RPMI7951 (cell line): ENCODE results near the gene SERPINA4. TPM values are rescaled to one million over a fixed set of nuclear protein-coding genes. Genes with fewer than 3 reads are reported as not detected.

ENCODE experiments used
- DNase-seq: peaks from one replicate; pipeline ENCODE4 v3.0.0-alpha.2; 2012; ENCODE audit warnings: low read depth
- total RNA-seq: library from RNA; depleted of rRNA; stranded (reverse); fragments of >200 nt; shearing (Covaris generic); gene quantifications from 2 replicates; pipeline ENCODE4 v1.2.3, GENCODE V29; 2014; rRNA removed

The SERPINA4 gene
- total RNA-seq, 1 experiment from 2014 or later, result not detected

DNA sequence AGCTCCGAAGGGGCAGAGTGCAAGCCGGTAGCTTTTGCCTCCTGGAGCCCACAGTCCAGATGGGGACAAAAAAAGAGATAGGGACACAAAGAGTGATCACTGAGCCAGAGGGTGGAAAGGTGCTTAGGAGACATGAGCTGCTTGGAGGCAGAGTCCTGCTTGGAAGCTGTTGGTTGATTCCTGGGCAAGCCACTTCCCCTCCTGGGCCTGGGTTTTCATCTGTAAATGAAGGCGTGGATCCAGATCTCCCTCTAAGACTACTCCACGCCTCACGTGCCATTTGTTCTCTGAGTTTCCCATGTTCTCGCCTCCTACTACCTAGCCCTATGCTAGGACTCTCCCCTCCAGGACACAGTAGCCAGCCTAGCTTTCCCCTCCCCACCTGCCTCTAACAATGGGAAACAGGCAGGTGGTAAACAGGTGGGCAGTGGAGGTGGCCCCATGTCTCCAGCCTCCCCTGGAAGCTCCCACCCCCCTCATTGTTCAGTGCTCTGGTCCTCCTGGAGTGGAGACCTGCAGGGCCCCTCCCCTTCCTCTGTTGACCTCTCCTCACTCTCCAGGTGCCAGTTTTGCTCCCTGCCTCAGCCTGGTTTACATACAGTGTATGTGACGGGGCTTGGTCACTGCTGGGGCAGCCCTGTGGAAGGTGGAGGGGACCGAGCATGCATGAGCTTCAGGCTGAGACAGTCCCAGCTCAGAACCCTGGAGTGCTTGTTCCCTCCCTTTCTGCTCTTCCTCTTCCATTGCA, 54.8 kb downstream of the SERPINA4 start:
- no peak for DNase-seq

DNA sequence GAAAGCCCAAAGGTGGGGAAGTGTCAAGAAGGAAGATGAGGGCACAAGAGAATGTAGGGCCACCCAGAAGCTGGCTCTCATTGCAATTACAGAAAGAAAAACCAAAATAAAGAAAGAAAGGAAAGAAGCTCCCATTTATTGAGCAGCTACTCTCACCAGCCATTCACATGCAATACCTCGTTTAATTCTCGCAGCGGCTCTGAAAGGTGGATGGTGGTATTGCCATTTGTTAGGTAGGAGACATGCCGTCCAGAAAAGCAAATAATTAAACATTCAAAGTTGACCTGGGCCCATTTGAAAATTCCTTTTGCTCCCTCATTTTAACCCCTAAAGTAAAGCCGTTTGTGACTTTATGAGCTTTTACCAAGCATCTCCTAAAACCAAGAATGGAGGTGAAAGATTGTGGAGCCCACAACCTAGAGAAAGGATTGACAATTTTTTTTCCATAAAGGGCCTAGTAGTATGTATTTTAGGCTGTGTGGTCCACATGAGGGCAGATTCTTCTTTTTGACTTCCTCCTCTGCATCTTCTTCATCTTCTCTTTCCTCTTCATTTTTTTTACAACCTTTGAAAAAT, 56.2 kb downstream of the SERPINA4 start:
- no peak for DNase-seq

DNA sequence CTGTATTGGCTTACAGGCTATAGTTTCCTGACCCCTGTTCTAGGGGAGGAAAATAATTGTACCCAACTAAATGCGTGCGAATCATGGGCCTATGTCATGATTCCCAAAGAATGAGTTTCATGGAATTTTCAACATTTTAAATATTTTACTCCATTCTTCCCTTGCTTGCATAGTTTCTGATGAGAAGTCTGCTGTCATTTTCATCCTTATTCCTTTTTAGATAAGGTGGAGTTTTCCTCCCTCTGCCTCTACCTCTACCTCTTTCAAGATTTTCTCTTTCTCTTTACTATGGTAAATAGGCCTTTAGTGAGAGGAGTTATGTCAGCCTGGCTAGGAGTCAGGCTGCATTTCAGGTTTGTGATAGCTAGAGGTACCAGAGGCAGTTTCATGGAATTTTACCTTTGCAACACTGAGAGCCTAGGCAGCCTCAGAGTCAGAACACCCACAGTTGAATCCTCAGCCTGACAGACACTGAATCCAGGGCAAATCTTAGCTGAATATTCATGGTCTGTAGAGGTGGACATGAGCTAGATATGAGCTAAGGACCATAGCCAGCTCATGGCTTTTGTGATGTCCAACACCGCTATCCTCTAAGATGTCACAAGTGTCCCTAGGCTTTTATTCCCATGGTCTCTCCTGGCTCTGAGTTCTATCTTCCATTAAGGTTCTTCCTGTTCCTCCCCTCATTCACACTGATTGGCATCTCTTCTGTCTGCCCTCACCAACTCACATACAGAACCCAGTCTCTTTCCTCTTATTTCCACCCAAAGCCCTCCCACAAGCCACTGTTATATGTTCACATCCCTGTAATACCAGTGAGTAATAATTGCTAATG, 57.0 kb downstream of the SERPINA4 start:
- no peak for DNase-seq

DNA sequence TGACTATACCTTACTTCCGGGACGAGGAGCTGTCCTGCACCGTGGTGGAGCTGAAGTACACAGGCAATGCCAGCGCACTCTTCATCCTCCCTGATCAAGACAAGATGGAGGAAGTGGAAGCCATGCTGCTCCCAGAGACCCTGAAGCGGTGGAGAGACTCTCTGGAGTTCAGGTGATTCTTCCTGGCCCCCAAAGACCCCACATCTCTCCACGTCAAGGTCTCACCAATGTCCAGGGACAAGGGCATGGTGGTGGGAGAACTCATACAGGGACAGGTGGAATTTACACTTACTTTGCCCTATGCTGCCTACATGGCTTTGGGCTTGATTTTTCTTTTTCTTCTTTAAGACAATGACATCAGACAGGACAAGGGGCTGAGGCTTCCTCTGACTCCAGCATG, 58.1 kb downstream of the SERPINA4 start:
- DNase-seq, result no peak

Other genes with a start within 250 kb of the SERPINA4 start
- 1.4 and 2.1 TPM in 2 replicates for gene SERPINA6, start 238.1 kb upstream of the SERPINA4 start, total RNA-seq
- not detected in 2 replicates for gene SERPINA2, start 194.7 kb upstream of the SERPINA4 start, total RNA-seq
- gene SERPINA1, start 172.8 kb upstream of the SERPINA4 start, total RNA-seq, result 0.12 and 0.78 TPM in 2 replicates
- gene SERPINA11, start 108.6 kb upstream of the SERPINA4 start, total RNA-seq, result not detected in 2 replicates
- gene SERPINA9, start 85.2 kb upstream of the SERPINA4 start, total RNA-seq, result not detected in 2 replicates
- gene SERPINA12, start 52.0 kb upstream of the SERPINA4 start, total RNA-seq, result not detected in 2 replicates
- gene SERPINA5, start 20.0 kb downstream of the SERPINA4 start, total RNA-seq, result 0.49 and 2.9 TPM in 2 replicates
- 0.96 and 1.5 TPM in 2 replicates for gene SERPINA3, start 50.9 kb downstream of the SERPINA4 start, total RNA-seq
- not detected in 2 replicates for gene GSC, start 208.7 kb downstream of the SERPINA4 start, total RNA-seq